NCI-H510A treated with DMSO at 0.1 percent for 48 hours (cell line): ENCODE measurements around the gene TSPAN3.

Experiments used
- DNase-seq: peaks from one replicate; lab custom pipeline; 2025; lab: John Stamatoyannopoulos, UW

TSPAN3 gene

GRCh38 chr15:77022646-77023575 lies 48.0 kb downstream of the TSPAN3 start:
- DNase-seq, result no peak

GRCh38 chr15:77021803-77022381 lies 49.0 kb downstream of the TSPAN3 start:
- DNase-seq, result no peak

GRCh38 chr15:77021088-77021481 lies 49.8 kb downstream of the TSPAN3 start:
- no peak for DNase-seq

GRCh38 chr15:77020348-77021087 lies 50.4 kb downstream of the TSPAN3 start:
- DNase-seq, result no peak

- DNase-seq, result no peak
These were observed 51.2 kb downstream of the TSPAN3 start for GRCh38 chr15:77019521-77020331.

- no peak for DNase-seq
These were observed 52.0 kb downstream of the TSPAN3 start for GRCh38 chr15:77018796-77019505.

GRCh38 chr15:77017761-77018720 lies 52.9 kb downstream of the TSPAN3 start:
- DNase-seq, result no peak

GRCh38 chr15:77017091-77017660 lies 53.7 kb downstream of the TSPAN3 start:
- no peak for DNase-seq

- no peak for DNase-seq
These were observed 54.6 kb downstream of the TSPAN3 start for GRCh38 chr15:77016321-77016695.

GRCh38 chr15:77015646-77016320 lies 55.1 kb downstream of the TSPAN3 start:
- DNase-seq, result no peak

GRCh38 chr15:77014132-77015081 lies 56.5 kb downstream of the TSPAN3 start:
- DNase-seq, result no peak

GRCh38 chr15:77013776-77014131 lies 57.2 kb downstream of the TSPAN3 start:
- DNase-seq, result no peak

GRCh38 chr15:77012868-77013267 lies 58.0 kb downstream of the TSPAN3 start:
- no peak for DNase-seq

GRCh38 chr15:77012117-77012712 lies 58.7 kb downstream of the TSPAN3 start:
- no peak for DNase-seq

- DNase-seq, result no peak
These were observed 60.1 kb downstream of the TSPAN3 start for GRCh38 chr15:77010857-77011256.

GRCh38 chr15:77010312-77010686 lies 60.6 kb downstream of the TSPAN3 start:
- no peak for DNase-seq

- no peak for DNase-seq
These were observed 61.1 kb downstream of the TSPAN3 start for GRCh38 chr15:77009646-77010311.
